OCI-LY3 (cell line): ENCODE data around the gene CREB5.

ENCODE experiments used
- EZH2phosphoT487 ChIP-seq: fragments of 200-600 bp; shearing (Covaris generic); IDR thresholded peaks from 2 replicates; pipeline ENCODE4 v1.6.1; 2018; ENCODE audit warnings: antibody characterized with exemption, mixed run types, low read depth
- TF ChIP-seq, protein P1 (sequence below): fragments of 200-600, 300-600 bp; sonication (generic); IDR thresholded peaks from 2 replicates; pipeline ENCODE4 v1.5.1; 2014; ENCODE audit warnings: antibody characterized with exemption, low read length, low read depth

DNA sequence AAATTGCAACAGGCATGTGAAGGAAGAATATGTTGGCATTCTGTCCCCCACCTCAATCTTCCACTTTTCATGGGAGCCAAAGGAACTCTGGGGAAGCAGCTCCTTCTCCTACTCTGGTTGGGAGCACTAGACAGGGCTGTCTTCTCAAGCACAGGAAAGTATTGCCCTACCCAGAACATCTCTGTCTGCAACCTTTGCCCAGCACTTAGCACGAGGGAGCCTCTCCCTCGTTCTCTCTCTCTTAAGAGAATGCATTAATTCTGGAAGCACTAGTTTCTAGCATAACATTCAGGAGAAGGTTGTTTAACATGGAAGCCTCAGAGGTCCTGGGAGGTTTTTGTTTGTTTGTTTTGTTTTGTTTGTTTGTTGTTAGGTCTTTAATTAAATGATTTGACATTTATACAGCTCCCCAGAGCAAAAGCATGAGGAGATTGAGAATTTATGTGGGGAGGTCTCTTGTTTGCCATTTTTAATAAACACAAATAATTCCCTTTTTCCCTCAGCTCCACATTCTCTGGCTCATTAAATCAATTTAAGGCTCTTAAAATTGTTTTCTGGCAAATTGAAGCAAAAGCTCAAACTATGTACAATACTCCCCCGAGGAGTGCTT lies 305.2 kb downstream of the CREB5 start:
- TF ChIP-seq, protein P1, sequence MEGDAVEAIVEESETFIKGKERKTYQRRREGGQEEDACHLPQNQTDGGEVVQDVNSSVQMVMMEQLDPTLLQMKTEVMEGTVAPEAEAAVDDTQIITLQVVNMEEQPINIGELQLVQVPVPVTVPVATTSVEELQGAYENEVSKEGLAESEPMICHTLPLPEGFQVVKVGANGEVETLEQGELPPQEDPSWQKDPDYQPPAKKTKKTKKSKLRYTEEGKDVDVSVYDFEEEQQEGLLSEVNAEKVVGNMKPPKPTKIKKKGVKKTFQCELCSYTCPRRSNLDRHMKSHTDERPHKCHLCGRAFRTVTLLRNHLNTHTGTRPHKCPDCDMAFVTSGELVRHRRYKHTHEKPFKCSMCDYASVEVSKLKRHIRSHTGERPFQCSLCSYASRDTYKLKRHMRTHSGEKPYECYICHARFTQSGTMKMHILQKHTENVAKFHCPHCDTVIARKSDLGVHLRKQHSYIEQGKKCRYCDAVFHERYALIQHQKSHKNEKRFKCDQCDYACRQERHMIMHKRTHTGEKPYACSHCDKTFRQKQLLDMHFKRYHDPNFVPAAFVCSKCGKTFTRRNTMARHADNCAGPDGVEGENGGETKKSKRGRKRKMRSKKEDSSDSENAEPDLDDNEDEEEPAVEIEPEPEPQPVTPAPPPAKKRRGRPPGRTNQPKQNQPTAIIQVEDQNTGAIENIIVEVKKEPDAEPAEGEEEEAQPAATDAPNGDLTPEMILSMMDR = no peak
- TF ChIP-seq EZH2phosphoT487 = no peak
